A549 treated with ZK216348 at 1 μM for 4 hours (cell line): ENCODE measurements around the gene TMEM242. TPM values are rescaled to one million over a fixed set of nuclear protein-coding genes. Genes with fewer than 3 reads are reported as not detected.

ENCODE experiments used
- total RNA-seq: library from RNA; stranded (reverse); fragments of 200-300 nt; extraction: Qiagen RNA extraction; gene quantifications from 5 replicates; pipeline ENCODE4 v1.2.3, GENCODE V29; 2022; ENCODE audit warnings: low read depth

Gene TMEM242
- total RNA-seq = 5.9 to 6.7 TPM (median 6.6 TPM) in 5 replicates

GRCh38 chr6:157323255-157323965 is at the start of gene TMEM242:
Gene TMEM242, minus strand, starts transcription at chr6:157323519. Its CDS starts 20 bp downstream, at chr6:157323499.

Other genes starting within 250 kb of the TMEM242 start
- 2.4 to 4.0 TPM (median 3.4 TPM) in 5 replicates for gene ZDHHC14, start 57.7 kb upstream of the TMEM242 start, total RNA-seq